NCI-H1930 (cell line): ENCODE measurements around the gene AGMO.

Source experiments
- DNase-seq, 2 experiments: peaks; one replicate each; lab custom pipeline; 2025; lab: John Stamatoyannopoulos, UW

AGMO gene

DNA sequence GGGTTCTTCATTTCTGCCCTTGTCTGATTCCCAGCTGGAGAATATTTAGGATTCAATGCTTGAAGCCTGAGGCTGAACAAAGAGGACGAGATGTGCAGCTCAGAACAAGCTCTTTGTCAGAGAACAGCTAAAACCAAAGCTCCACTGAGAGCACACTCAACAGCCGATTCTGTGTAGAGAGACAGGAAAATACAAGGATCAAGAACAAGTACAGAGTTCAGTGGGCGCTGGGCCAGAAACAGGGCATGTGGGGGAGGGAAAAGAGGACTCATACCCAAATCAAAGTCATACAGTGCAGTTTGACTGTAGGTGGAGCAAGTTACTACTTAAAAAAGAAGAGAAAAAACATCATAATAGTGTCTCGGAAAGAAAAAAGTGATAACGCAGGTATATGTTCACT lies at the start of gene AGMO:
Gene AGMO, minus strand, starts transcription at position 181 of the 400 bp plus-strand sequence.
- DNase-seq, result no peak

DNA sequence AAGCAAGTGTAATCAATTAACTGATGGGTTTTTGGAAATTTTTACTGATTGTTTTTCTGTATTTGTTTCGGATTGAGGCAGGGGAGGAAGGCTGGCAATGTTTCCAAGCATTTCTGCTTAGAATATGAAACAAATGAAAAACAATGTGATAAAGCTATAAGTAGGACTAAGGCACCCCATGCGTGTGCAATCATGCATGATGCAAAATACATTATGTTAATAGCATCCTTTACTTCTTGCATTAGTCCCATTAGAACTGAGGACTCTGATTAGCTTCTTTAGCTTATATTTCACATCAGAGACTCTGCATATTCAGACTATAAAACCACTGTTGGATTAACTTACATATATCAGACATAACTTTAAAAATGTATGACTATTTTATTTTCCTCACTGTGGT lies 48.7 kb upstream of the AGMO start:
- DNase-seq, result no peak

DNA sequence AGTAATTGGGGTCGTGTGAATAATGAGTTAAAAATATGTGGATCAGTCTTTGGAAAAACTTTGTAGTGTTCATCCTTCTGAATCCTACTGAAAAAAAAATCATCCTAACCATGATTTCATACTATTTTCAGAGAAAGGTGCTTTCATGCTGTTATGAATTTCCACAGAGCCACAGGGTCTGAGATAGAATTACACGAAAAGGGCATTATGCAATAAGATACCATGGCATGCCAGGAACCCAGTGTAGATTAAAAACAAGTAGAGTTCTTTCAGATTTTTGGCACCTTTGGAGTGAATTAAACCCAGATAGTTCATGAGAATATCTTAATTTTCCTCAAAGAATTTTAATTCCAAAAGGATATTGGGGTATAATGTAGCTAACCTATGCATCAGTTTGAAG lies 47.5 kb upstream of the AGMO start:
- DNase-seq, result no peak

DNA sequence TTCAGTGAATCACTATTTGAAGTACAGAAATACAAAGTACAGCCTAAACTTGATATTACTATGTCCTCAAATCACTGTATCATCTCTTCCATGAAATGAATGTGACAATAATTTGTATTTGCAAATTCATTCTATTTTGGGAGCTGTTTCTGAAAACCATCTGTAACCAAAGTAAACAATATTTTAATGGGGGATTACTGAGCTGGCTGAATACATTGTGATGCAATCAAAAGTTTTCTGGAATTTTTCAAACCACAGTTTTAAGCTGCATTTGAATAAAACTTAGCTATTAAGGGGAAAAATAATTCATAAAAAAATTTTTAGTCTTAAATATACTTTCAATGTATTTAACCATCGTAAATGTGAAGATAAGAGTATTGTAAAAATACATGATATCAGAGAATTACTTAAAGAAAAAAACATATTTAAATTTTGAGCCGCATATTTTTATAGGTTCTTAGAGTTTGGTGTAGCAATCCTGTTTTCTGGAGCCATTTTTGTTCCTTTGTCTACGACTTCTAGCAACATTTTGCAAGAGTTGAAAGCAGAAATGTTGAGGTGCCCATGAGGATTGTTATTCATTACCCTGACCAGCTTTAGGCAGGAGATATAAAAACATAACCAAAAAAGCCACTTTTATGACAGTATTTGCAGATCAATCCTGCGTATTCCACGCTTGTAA lies 45.9 kb upstream of the AGMO start:
- no peak for DNase-seq

DNA sequence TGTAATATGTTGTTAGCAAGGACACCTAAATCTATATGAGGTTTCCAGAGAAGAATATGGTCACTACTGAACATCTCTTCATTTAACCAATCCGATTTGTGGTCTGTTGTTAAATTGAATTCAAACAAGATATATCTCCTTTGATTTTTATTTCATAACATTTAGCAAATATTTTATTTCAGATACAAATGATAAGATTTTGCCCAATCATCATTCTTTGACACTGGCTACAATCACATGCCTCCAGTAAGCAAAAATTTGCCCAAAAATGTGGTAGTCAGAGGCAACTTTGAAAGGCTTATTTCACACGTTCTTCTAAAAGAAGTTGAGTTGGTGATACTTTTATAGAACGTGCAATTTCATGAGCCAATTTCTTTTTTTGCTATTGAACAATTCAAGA lies 44.7 kb upstream of the AGMO start:
- DNase-seq, result no peak

DNA sequence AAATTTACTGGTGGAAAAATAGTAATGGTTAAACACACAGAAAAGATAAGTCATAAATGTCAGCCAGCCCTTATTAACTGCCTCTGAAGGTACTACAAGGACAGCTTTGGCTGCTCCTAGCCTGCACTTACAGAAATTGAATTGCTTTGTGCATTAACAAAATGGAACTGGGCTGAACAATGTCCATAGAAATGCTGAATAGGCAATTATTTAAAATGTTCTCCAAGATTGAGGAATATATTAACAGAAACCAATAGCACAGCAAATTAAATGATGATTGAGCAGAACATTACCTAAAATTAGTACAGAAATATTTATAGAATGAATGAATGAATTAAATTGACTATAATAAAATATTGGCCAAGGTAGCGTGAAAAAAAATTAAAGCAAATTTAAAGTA lies 42.4 kb upstream of the AGMO start:
- DNase-seq, result no peak

DNA sequence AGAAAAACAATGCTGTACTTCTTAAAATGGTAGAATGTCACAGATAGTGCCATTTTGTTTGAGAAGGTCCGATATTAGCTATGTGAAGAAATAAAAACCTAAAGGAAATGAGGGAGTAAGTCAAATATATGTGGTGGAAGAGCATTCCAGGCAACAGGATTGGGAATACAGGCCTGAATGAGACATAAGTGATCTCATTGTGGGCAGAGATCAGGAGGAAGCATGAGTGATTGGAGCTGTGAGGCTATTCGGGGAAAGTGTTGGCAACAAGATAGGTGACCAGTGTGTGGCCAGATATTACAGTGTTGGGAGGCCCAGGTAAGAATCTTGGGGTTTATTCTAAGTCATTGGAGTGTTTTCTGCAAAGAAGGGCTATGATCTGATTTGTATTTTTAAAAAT lies 41.3 kb upstream of the AGMO start:
- no peak for DNase-seq

DNA sequence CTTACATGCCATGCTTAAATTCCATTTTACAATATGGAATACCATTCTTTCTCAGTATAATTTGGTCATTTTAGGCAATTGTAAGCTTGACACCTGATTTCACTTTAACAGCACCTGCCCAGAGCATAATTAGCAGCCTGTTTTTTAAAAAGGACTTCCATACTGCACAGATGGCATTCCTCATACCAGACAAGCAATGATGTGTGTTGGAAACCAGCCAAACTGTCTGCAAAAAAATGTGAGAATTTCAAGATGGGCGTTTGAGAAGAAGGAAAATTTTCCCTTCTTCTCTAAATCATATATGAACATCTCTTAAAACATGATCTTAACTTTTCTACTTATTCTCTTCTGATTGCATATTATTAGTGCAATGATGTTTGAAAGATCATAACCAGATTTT lies 40.4 kb upstream of the AGMO start:
- no peak for DNase-seq

DNA sequence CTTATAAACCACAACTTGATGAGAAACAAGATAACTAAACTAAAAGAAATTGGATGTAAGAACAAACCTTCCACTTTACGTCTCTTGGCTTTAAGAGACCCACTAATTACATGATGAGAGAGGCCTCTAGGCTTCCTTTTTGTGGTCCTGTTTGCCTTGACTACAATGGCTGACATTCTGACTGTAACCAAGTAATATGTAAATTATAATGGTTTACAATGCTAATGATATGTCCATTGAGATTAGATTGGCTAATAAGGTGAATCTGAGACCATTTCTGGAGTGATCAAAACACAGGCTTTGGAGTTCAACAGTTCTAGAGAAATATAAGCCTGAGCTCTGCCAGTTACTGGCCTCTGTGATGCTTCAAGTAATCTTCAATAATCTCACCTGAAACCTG lies 39.4 kb upstream of the AGMO start:
- DNase-seq, result no peak

DNA sequence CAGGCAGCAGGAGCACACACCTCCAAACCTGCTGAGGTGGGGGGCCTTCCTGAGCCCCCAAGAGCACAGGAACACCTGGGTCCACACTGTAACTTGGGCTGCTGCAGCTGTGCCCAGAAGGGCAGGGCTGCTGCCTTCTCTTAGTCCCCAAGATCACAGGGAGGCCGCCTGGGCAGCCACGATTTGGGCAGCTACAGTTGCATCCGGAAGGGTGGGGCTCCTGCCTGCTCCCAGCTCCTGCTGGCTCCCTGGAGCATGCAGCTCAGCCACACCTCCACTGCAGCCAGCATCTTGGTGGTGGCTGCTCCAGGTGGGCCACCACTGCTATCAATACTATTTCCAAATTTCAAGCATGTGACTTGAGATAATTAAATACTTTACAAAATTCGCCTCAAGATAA lies 38.5 kb upstream of the AGMO start:
- DNase-seq, result no peak

DNA sequence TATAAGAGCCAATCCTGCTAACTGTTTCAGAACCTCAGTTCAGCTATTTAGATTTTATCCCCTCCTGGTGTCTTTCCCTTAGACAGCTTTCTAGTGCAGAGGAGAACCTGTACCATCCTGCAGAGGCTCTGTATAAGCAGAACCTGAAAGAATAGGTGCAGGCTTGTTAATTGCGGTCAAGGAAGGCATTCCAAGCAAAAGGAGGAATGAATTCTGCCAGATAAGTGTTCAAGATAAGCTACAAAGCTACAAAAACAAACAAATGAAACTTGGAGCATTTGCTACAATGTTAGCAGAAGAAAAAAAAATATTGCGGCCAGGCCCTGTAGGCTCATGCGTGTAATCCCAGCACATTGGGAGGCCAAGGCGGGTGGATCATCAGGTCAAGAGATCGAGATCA lies 32.6 kb upstream of the AGMO start:
- DNase-seq, result no peak

DNA sequence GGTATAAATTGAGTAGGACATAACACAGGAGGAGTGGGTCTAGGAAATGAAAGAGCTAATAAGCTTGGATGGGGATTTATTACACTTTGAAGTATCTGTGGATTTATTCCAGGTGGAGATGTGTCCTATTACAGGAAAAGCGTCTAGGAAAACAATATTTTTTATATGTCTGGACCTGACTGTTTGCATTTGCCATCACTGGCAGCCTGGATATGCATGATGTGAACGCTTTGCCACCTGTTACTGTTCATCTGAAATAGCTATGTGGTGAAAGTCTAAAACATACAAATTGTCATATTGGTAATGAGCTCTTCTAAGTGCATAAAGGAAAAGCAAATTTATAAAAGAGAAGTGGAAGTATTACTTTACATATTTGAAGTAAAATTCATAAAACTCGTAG lies 31.6 kb upstream of the AGMO start:
- DNase-seq, result no peak

DNA sequence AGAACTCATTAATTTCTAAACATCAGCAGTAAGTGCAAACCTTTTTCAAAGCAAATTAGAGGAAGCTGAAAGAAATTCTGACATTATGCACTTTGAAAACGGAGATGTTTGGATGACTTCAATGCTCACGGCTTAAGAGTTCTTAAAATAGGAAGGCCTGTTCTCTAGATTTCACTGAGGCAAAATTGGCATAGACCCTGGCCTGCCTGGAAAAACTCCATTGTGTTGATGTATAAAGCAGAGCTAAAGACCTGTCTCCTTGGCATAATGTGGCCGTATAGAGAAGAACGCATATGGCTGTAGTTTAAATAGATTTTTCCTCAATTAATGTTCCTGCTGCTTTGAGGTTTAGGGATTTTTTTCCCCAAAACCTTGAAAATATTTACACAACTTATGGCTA lies 24.5 kb upstream of the AGMO start:
- DNase-seq, result no peak

DNA sequence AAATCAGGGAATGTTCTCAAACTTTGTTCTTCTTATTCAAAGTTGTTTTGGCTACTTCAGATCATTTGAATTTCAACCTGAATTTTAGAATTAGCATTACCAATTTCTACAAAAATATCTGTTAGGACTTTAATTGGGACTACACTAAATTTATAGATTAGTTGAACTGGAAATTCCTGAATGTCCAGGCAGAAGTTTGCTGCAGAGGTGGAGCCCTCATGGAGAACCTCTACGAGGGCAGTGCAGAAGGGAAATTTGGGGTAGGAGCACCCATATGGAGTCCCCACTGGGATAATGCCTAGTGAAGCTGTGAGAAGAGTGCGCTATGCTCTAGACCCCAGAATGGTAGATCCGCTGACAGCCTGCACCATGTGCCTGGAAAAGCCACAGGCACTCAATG lies 22.8 kb upstream of the AGMO start:
- no peak for DNase-seq

DNA sequence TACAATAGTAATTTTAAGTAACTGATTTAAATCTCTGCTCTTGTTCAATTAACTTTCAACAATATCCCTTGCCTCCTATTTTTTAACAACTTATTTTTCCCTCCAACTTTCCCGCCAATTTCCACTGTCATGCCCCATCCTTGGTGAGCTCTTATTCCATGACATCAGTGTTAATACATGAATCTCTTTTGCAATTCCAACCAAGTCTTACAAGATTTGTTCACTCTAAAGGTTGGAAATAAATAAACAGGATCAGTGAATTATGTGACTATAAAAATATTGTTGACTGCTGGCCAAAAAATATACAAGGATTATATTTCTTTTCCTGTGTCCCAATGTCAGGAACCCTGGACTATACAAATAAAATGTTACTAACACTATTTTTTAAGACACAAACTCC lies 21.0 kb upstream of the AGMO start:
- no peak for DNase-seq

DNA sequence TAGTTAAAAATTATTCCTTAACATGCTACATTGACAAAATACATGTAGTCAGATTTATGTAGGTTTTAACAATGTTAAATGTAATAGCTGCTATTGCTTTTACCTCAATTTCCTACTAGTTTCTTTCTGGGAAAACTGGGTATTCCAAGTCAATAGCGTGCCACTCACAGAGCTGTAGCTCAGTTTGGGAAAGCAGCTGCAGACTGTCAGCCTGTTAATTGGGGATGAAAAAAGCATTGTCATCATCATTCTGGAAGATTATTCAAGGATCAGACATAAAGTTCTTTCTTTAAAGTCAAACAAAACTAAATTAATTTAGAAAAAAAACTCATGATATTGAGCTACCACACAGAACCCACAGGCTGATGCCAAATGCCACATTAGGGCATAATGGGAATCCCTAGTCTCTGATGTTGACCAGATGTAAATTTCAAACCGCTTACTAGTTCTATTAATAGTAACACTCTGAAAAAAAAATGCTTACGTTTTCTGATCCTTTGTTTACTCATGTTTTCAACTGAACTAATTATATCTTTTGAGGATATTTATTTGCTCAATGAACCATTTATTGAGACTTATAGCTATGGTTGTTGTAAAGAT lies 19.6 kb upstream of the AGMO start:
- no peak for DNase-seq

DNA sequence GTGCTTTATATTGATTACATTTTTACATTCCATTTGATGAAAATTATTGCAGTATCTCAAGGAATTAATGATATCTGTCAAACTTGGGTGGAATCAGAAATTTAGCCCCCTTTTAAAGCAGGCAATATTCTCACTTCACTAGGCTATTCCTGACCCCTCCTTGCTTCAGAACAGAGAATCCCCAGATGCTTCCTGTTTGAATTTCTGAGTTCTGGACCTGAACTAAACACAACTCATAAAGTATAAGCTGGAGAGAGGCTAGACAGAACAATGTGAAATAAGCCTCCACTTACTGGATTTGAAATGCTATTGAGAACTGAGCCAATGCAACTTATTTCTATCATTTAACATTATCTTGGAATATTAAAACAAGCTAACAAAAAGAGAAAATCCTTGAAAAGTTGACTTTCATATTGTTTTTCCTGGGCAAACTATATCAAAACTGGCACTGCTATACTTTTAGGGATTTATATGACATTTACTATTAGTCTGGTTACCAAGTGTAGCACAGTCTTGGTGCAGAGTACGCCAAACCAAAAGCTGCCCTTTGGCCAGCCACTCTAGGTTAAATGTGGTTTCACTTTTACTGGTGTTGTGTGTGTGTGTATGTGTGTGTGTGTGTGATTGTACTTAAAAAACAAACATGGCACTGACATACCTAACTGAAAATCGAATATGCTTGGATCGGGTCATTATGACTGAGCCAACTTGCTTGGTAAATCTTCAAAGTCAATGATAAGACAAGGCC lies 19.0 kb upstream of the AGMO start:
- DNase-seq, result no peak

DNA sequence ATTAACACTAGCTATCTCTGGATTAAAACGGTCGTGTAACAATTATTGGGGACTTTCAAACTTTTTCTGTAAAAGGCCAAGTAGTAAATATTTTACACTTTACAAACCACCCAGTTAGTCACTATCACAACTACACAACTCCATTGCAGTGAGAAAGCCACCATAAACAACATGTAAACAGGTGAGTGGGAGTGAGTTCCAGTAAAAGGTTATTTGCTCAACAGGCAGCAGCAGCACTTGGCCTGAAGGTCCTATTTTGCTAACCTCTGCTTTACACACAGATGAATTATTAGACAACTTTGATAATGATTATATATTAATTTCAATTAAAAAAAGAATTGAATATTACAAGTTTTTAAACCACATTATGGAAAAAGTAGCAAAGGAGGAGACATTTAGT lies 15.8 kb upstream of the AGMO start:
- DNase-seq, result no peak

DNA sequence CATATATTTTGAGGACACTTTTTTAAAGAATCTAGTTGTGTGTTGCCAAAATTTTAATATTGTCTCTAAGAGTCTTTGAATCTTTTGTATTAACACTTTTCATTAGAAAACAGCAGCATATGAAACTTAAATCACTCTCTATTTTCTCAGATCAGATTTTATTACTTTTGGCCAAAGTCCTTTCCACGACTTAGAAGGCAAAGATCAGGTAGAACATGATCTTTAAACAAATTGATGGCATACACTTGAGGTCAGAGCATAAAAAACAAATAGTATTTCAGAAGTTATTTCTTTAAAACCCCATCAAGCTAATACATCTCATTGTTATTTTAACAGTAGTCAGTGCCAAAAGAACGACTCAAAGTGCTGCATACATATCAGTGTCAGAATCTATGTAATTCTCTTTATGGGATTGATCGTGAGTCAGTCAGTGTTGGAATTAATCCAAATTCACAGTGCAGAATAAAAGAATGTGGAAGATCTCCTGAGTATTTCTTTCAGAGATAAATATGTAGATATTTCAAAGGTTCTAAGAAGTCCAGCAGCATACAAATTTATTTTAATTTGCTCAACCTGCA lies 9.6 kb upstream of the AGMO start:
- no peak for DNase-seq

DNA sequence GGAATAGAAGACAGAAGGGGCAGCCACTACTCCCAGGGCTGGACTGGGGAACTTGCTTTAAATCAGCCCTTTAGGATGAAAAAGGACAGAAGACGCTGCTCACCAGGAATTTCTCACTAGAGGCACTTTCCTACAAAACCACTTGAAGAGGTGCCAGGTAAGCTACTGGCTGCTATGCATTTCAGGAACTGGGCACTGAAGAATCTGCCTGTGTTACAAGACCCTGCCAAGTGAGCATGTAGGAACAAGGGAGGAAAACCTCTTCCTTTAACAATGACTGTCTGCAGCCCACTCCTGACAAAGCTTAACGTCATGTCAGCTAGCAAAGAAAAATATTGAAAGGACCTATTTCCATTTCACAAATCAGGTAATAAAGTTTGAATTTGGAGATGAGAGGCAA lies 5.8 kb upstream of the AGMO start:
- DNase-seq, result no peak

DNA sequence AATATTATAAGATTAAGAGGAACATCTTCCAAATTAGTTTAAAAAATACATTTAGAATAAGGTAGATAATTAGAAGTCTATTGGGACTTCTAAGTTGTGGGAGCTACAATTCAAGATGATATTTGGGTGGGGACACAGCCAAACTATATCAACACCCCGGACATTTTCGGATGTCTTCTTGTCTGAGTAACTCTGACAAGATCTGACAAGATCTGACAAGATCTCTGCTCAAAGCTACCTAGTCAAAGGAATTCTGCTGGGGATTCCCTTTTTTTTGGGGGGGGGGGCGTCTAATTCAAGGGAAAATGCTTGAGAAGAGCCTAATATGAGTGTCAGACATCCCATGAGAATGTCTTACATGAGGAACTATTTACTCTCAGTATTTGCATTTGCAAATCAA lies 5.2 kb upstream of the AGMO start:
- no peak for DNase-seq

DNA sequence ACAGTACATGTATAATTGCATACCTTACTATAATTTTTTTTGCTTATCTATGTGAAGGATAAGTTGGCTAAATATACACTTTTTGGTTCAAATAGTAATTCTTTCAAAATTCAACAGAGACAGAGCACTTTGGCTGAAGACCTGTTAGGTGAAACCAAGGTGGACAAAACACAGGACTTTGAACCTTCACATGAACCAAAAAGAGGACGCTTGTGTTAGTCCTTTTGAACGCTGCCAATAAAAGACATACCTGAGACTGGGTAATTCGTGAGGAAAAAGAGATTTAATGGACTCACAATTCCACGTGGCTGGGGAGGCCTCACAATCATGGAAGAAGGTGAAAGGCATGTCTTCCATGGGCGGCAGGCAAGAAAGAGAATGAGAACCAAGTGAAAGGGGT lies 4.7 kb upstream of the AGMO start:
- DNase-seq, result no peak

DNA sequence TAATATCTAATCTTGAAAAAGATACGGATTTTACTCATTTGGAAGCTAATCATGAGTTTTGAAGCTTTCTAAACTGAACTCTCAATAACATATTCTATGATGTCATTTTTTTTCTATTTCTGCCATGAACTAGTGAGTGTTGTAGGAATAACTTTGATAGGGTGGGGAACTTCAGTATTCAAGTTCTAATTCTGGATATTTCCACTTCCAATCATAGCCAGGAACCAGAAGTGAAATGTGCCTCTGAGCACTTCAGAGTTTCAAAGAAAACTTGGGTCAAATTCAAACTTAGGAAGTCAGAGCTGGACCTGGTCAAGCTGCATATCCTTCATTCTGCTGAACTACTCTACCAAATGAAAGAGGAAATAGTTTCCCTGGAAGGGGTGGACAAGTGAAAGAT lies 847 bp downstream of the AGMO start:
- no peak for DNase-seq
